ENCODE measurements around the gene COL24A1.
A peak's percentile ranks its signal among the peaks of the same experiment; 100 is the strongest.

Gene COL24A1

GRCh38 chr1:86016076-86016759, 140.4 kb downstream of the COL24A1 start:
- no peak for TF ChIP-seq CTCF (IDR thresholded peaks at IDR 0.05; ENCODE audit: low read depth, low read length)
- no peak overlapping the region for H3K4me3 ChIP-seq (ENCODE audit: low read depth, low read length)
- peak; percentile 12 for DNase-seq (ENCODE audit: low read depth, low spot score)
- in situ Hi-C loops (cut with HindIII; ENCODE audit: low sequenced_read_pairs): no loop called here

- TF ChIP-seq CTCF (IDR thresholded peaks at IDR 0.05; ENCODE audit: low read depth, low read length): no peak
- no peak for DNase-seq (ENCODE audit: low read depth, low spot score)
- no peak overlapping the region for H3K4me3 ChIP-seq (ENCODE audit: low read depth, low read length)
- in situ Hi-C loops (cut with HindIII; ENCODE audit: low sequenced_read_pairs): no loop called here
Measured at GRCh38 chr1:86015375-86015774, 141.2 kb downstream of the COL24A1 start.

GRCh38 chr1:86000601-86001000, 156.0 kb downstream of the COL24A1 start:
- no peak for TF ChIP-seq CTCF (IDR thresholded peaks at IDR 0.05; ENCODE audit: low read depth, low read length)
- in situ Hi-C loops (cut with HindIII; ENCODE audit: low sequenced_read_pairs): no loop called here
- no peak overlapping the region for H3K4me3 ChIP-seq (ENCODE audit: low read depth, low read length)
- DNase-seq (ENCODE audit: low read depth, low spot score): no peak

GRCh38 chr1:85998105-85998855, 158.3 kb downstream of the COL24A1 start:
- in situ Hi-C loops (cut with HindIII; ENCODE audit: low sequenced_read_pairs): no loop called here
- DNase-seq (ENCODE audit: low read depth, low spot score): no peak
- no peak overlapping the region for H3K4me3 ChIP-seq (ENCODE audit: low read depth, low read length)
- TF ChIP-seq CTCF (IDR thresholded peaks at IDR 0.05; ENCODE audit: low read depth, low read length): no peak

GRCh38 chr1:85992791-85993190, 163.8 kb downstream of the COL24A1 start:
- in situ Hi-C loops (cut with HindIII; ENCODE audit: low sequenced_read_pairs): no loop called here
- no peak for TF ChIP-seq CTCF (IDR thresholded peaks at IDR 0.05; ENCODE audit: low read depth, low read length)
- peak; percentile 70 for DNase-seq (ENCODE audit: low read depth, low spot score)

GRCh38 chr1:85991261-85991660, 165.3 kb downstream of the COL24A1 start:
- in situ Hi-C loops (cut with HindIII; ENCODE audit: low sequenced_read_pairs): no loop called here
- no peak for DNase-seq (ENCODE audit: low read depth, low spot score)
- no peak for TF ChIP-seq CTCF (IDR thresholded peaks at IDR 0.05; ENCODE audit: low read depth, low read length)
- no peak overlapping the region for H3K4me3 ChIP-seq (ENCODE audit: low read depth, low read length)

More at GRCh38 chr1:85992791-85993190, 163.8 kb downstream of the COL24A1 start:
- no peak overlapping the region for H3K4me3 ChIP-seq (ENCODE audit: low read depth, low read length)

All from astrocyte of the spinal cord (primary cell).